GM10266 (cell line): ENCODE results near the gene DNAL4.

Experiments used
- DNase-seq: peaks from one replicate; pipeline ENCODE4 v3.0.0; 2012; ENCODE audit errors: extremely low spot score
- TF ChIP-seq, protein P1 (sequence below): IDR thresholded peaks from 2 replicates; pipeline ENCODE4 v1.5.1; 2012; ENCODE audit warnings: mild to moderate bottlenecking, low read depth; ENCODE audit not compliant: control insufficient read depth, insufficient read depth; ENCODE audit errors: missing control alignments

Gene DNAL4

GRCh38 chr22:38728871-38729796, 64.8 kb downstream of the DNAL4 start:
- TF ChIP-seq, protein P1, sequence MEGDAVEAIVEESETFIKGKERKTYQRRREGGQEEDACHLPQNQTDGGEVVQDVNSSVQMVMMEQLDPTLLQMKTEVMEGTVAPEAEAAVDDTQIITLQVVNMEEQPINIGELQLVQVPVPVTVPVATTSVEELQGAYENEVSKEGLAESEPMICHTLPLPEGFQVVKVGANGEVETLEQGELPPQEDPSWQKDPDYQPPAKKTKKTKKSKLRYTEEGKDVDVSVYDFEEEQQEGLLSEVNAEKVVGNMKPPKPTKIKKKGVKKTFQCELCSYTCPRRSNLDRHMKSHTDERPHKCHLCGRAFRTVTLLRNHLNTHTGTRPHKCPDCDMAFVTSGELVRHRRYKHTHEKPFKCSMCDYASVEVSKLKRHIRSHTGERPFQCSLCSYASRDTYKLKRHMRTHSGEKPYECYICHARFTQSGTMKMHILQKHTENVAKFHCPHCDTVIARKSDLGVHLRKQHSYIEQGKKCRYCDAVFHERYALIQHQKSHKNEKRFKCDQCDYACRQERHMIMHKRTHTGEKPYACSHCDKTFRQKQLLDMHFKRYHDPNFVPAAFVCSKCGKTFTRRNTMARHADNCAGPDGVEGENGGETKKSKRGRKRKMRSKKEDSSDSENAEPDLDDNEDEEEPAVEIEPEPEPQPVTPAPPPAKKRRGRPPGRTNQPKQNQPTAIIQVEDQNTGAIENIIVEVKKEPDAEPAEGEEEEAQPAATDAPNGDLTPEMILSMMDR = no peak
- no peak for DNase-seq
